ENCODE measurements around the gene SULT1A3.
"Not testable (repeated sequence)": the region's sequence is repeated elsewhere in the genome, so short reads cannot be mapped to it uniquely, and the experiment has no call there.

- TF ChIP-seq POLR2AphosphoS5 (IDR thresholded peaks at IDR 0.05; ENCODE audit: low read depth); JUNB (IDR thresholded peaks at IDR 0.05; ENCODE audit: unreplicated experiment); EZH2 (IDR thresholded peaks at IDR 0.05; ENCODE audit: low read depth, unreplicated experiment); CREB1 (CRISPR knock-in tag; IDR thresholded peaks at IDR 0.05; ENCODE audit: low read depth): not testable (repeated sequence)
- TF ChIP-seq, protein P1, sequence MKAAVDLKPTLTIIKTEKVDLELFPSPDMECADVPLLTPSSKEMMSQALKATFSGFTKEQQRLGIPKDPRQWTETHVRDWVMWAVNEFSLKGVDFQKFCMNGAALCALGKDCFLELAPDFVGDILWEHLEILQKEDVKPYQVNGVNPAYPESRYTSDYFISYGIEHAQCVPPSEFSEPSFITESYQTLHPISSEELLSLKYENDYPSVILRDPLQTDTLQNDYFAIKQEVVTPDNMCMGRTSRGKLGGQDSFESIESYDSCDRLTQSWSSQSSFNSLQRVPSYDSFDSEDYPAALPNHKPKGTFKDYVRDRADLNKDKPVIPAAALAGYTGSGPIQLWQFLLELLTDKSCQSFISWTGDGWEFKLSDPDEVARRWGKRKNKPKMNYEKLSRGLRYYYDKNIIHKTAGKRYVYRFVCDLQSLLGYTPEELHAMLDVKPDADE (IDR thresholded peaks at IDR 0.05): not testable (repeated sequence)
- TF ChIP-seq, protein P2, sequence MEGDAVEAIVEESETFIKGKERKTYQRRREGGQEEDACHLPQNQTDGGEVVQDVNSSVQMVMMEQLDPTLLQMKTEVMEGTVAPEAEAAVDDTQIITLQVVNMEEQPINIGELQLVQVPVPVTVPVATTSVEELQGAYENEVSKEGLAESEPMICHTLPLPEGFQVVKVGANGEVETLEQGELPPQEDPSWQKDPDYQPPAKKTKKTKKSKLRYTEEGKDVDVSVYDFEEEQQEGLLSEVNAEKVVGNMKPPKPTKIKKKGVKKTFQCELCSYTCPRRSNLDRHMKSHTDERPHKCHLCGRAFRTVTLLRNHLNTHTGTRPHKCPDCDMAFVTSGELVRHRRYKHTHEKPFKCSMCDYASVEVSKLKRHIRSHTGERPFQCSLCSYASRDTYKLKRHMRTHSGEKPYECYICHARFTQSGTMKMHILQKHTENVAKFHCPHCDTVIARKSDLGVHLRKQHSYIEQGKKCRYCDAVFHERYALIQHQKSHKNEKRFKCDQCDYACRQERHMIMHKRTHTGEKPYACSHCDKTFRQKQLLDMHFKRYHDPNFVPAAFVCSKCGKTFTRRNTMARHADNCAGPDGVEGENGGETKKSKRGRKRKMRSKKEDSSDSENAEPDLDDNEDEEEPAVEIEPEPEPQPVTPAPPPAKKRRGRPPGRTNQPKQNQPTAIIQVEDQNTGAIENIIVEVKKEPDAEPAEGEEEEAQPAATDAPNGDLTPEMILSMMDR (conservative IDR thresholded peaks at IDR 0.05; ENCODE audit: low read depth in 2 of 2): not testable (repeated sequence)
- TF ChIP-seq, protein P3, sequence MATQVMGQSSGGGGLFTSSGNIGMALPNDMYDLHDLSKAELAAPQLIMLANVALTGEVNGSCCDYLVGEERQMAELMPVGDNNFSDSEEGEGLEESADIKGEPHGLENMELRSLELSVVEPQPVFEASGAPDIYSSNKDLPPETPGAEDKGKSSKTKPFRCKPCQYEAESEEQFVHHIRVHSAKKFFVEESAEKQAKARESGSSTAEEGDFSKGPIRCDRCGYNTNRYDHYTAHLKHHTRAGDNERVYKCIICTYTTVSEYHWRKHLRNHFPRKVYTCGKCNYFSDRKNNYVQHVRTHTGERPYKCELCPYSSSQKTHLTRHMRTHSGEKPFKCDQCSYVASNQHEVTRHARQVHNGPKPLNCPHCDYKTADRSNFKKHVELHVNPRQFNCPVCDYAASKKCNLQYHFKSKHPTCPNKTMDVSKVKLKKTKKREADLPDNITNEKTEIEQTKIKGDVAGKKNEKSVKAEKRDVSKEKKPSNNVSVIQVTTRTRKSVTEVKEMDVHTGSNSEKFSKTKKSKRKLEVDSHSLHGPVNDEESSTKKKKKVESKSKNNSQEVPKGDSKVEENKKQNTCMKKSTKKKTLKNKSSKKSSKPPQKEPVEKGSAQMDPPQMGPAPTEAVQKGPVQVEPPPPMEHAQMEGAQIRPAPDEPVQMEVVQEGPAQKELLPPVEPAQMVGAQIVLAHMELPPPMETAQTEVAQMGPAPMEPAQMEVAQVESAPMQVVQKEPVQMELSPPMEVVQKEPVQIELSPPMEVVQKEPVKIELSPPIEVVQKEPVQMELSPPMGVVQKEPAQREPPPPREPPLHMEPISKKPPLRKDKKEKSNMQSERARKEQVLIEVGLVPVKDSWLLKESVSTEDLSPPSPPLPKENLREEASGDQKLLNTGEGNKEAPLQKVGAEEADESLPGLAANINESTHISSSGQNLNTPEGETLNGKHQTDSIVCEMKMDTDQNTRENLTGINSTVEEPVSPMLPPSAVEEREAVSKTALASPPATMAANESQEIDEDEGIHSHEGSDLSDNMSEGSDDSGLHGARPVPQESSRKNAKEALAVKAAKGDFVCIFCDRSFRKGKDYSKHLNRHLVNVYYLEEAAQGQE (IDR thresholded peaks at IDR 0.05; ENCODE audit: unreplicated experiment): not testable (repeated sequence)
These were observed 10.0 kb downstream of the SULT1A3 start for GRCh38 chr16:30209032-30209431.
